Adrenal gland (tissue), 12 donors: Measurements from ENCODE around the gene CACHD1. TPM values are rescaled to one million over a fixed set of nuclear protein-coding genes. Genes with fewer than 3 reads are reported as not detected.

ENCODE experiments used
- DNase-seq, 7 donors: peaks; one replicate each; pipeline ENCODE4 v3.0.0-alpha.2; 2019 to 2020
- H3K27ac ChIP-seq, 5 donors: fragments of 200-600 bp; sonication (generic) in 4 of 5; 1 replicate in 3 of 5; 2 replicates in 2 of 5; pipeline versions ENCODE4 v1.5.1 to v1.8.0; 2016 to 2020; ENCODE audit warnings: mild to moderate bottlenecking in 1 of 5
- H3K27me3 ChIP-seq: fragments of 200-600 bp; 2 replicates; pipeline ENCODE4 v1.8.0; 2021
- H3K36me3 ChIP-seq, 2 donors: fragments of 200-600 bp; replicated peaks in 1 of 2; 1 replicate in 1 of 2; 2 replicates in 1 of 2; pipeline versions ENCODE4 v1.5.1 to v1.8.0; 2018 to 2022
- H3K4me1 ChIP-seq, 2 donors: fragments of 200-600 bp; replicated peaks in 1 of 2; 1 replicate in 1 of 2; 2 replicates in 1 of 2; pipeline versions ENCODE4 v1.5.1 to v1.8.0; 2018 to 2021
- H3K4me3 ChIP-seq, 4 donors: fragments of 200-600 bp; sonication (generic) in 3 of 4; one replicate each; pipeline ENCODE4 v1.5.1; 2016 to 2018
- H3K9me3 ChIP-seq, 3 donors: fragments of 200-600 bp; sonication (generic) in 1 of 3; replicated peaks in 1 of 3; 1 replicate in 2 of 3; 2 replicates in 1 of 3; pipeline versions ENCODE4 v1.5.1 to v1.8.0; 2016 to 2021
- CTCF ChIP-seq, 6 experiments: fragments of 450-650 bp in 4 of 6; fragments of 200-600 bp in 2 of 6; sonication (generic) in 1 of 6; IDR thresholded peaks; 1 replicate in 5 of 6; 2 replicates in 1 of 6; pipeline versions ENCODE4 v1.5.1 to v1.8.0; 2016 to 2021; ENCODE audit warnings: antibody characterized with exemption in 6 of 6, mild to moderate bottlenecking in 2 of 6, moderate library complexity in 1 of 6
- POLR2A ChIP-seq, 2 donors: fragments of 450-650 bp; IDR thresholded peaks; one replicate each; pipeline ENCODE4 v1.6.1; 2017; ENCODE audit warnings: antibody characterized with exemption in 2 of 2, mild to moderate bottlenecking in 2 of 2, moderate library complexity in 1 of 2
- WGBS, 4 donors: extraction: QIAGEN DNeasy Blood & Tissue Kit in 2 of 4; methylation state at CpG; one replicate each; pipeline versions ENCODE4 v1.1.5 to v1.1.7; 2013 to 2017; 5-methylcytosine and 5-hydroxymethylcytosine counted together
- intact Hi-C, 2 donors: fragments of 100-400 bp; cut with DNase I; formaldehyde crosslinking; loops; one replicate each; pipeline versions ENCODE4 v1.14.1 to v1.15.0; 2022 to 2023
- polyA plus RNA-seq, 3 donors: library from polyadenylated mRNA; stranded (reverse); fragments of 200-250 nt in 2 of 3; fragments of 350-450 nt in 1 of 3; fragmentation: Illumina TruSeq in 1 of 3; extraction: RNeasy Lipid Tissue Mini Kit (QIAGEN cat#74804) in 1 of 3; gene quantifications; one replicate each; pipeline ENCODE4 v1.2.3, GENCODE V29; 2013 to 2014
- total RNA-seq, 9 donors: library from RNA; depleted of rRNA in 4 of 9; stranded (reverse); fragments of >200 nt in 4 of 9; fragments of 120-200 nt in 1 of 9; fragmentation: NEBNext Ultra II Directional in 1 of 9; extraction: Animal tissue kit (Norgen Biotek cat#: 25700) in 1 of 9; gene quantifications; one replicate each; pipeline versions ENCODE4 v1.1.0 to v1.2.4, GENCODE V29; 2013 to 2023
- donor health status: healthy with polysubstance abuse.
- donor health status: Bipolar disorder and iron deficiency.
- donor health status: DM: yes; HTN: yes; CAD: no.
- donor health status: DM: no; HTN: no; CAD: no.
- donor health status: DM: no; HTN: no; CAD: no.
- donor health status: DM: yes; HTN: yes; CAD: no.

The CACHD1 gene
- total and polyA plus RNA-seq, 12 donors: 14.8 to 43.1 (median 24.0) TPM

GRCh38 chr1:64630611-64631010 lies 160.7 kb downstream of the CACHD1 start:
- intact Hi-C loops: no loop called here
- TF ChIP-seq CTCF (IDR thresholded peaks at IDR 0.05): no peak
- TF ChIP-seq POLR2A (IDR thresholded peaks at IDR 0.05): no peak
- 85 to 97% (median 92%) methylated on average over 4 of the region's 4 CpGs for WGBS, 4 donors

DNA sequence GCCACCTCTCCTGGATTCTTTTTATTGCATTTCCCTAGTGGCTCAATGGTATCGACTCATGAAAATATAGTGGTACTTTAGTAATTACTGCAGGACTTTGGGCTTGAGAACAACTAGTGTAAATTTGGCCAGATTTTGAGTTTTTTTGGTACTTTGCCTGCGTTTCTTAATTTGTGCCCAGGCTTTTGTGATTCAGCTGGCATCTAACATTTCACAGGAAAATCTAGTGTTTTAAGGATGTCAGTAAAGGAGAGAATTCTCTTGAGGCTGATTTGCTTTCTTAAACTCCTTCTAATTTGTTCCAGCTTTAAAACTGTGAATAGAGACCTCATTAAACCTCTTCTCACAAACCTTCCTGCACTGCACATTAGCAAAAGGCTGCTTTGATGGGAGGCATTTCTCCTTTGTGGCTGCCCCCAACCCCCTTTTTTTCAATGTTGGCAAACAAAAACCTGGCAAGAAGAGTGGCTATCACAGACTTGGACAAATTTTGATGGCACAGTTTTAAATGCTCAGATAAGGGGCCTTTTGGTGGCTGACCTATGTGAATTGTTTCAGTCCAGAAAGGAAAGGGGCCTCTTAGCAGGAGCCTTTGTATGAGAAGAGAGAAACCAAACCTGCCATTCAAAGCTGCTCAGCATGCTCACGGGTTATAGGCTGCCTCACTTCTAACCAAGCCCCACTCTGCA lies 161.6 kb downstream of the CACHD1 start:
- Histone ChIP-seq H3K27me3 (no peaks in the 10 kb centered on the region), H3K36me3 (peaks cover 0 to 4% of the 10 kb centered on the region in 2 donors), H3K27ac (no peak overlapping the region), H3K4me3 (no peak overlapping the region), H3K4me1 (peaks cover 0 to 6% of the 10 kb centered on the region in 2 donors), H3K9me3 (no peaks in the 10 kb centered on the region)
- 77 to 88% (median 84%) methylated on average over 3 of the region's 3 CpGs for WGBS, 4 donors
- intact Hi-C loops: no loop called here
- TF ChIP-seq POLR2A (IDR thresholded peaks at IDR 0.05) (no peak), CTCF (IDR thresholded peaks at IDR 0.05) (no peak)
- no peak for DNase-seq

More at GRCh38 chr1:64630611-64631010, 160.7 kb downstream of the CACHD1 start:
- DNase-seq: no peak
- H3K27me3 ChIP-seq: no peaks in the 10 kb centered on the region
- no peak overlapping the region for H3K4me3 ChIP-seq
- peaks cover 0 to 6% of the 10 kb centered on the region in 2 donors for H3K4me1 ChIP-seq
- no peak overlapping the region for H3K27ac ChIP-seq
- H3K36me3 ChIP-seq: peaks cover 0 to 4% of the 10 kb centered on the region in 2 donors
- no peaks in the 10 kb centered on the region for H3K9me3 ChIP-seq

DNA sequence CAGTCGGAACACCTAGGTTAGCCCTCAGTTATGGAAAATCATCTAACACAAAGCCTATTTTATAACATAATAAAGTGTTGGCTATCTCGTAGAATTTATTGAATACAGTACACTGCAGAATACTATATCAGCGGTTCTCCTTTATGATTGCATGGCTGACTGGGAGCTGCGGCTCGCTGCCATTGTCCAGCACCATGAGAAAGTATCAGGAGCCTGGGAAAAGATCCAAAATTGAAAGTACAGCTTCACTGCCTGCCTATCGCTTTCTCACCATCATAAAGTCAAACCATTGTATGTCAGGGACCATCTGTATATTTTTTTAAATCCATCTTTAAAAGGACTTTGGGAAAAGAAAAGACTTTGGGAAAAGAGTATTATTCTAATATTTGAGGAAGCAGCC lies 163.0 kb downstream of the CACHD1 start:
- H3K9me3 ChIP-seq: no peaks in the 10 kb centered on the region
- no peak overlapping the region for H3K4me3 ChIP-seq
- peaks cover 0 to 6% of the 10 kb centered on the region in 2 donors for H3K4me1 ChIP-seq
- 97 to 99% (median 97%) methylated on average over 6 of the region's 6 CpGs for WGBS, 4 donors
- no peaks in the 10 kb centered on the region for H3K27me3 ChIP-seq
- TF ChIP-seq CTCF (IDR thresholded peaks at IDR 0.05) (no peak), POLR2A (IDR thresholded peaks at IDR 0.05) (no peak)
- H3K36me3 ChIP-seq: peaks cover 0 to 4% of the 10 kb centered on the region in 2 donors
- no peak for DNase-seq
- intact Hi-C loops: no loop called here
- no peak overlapping the region for H3K27ac ChIP-seq

DNA sequence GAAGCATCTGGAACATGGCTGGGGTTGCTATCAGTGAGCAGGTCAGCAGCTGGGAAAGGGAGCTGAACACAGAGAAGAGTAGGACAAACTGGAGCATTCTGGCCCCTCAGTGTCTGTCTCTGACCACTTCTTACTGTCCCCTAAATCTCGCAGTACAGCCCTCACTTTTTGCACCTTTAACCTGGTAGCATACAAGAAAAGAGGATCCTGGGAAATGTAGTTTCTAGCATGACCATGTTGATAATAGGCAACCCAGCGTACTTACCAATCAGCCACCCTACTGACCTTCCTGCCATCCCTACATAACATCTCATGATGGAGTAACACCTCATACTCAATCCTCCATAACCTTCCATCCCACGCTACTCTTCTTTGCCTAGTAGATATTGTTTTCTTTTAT lies 175.8 kb downstream of the CACHD1 start:
- H3K27me3 ChIP-seq: no peaks in the 10 kb centered on the region
- no peaks in the 10 kb centered on the region for H3K4me1 ChIP-seq
- intact Hi-C loops: loop anchor here in 1 of 2 donors (10.0 kb wide), 1 partner anchor 171 kb away; the partner anchor contains the start of gene CACHD1
- no peak for DNase-seq
- TF ChIP-seq POLR2A (IDR thresholded peaks at IDR 0.05) (no peak), CTCF (IDR thresholded peaks at IDR 0.05) (no peak)
- H3K36me3 ChIP-seq: peaks cover 0 to 14% of the 10 kb centered on the region in 2 donors
- 85 to 100% (median 96%) methylated on average over 3 of the region's 3 CpGs for WGBS, 4 donors
- no peak overlapping the region for H3K27ac ChIP-seq
- no peaks in the 10 kb centered on the region for H3K9me3 ChIP-seq
- no peak overlapping the region for H3K4me3 ChIP-seq
